Esophagus mucosa (tissue), 1 donor: ENCODE measurements around the gene ITGA8. TPM values are rescaled to one million over a fixed set of nuclear protein-coding genes. Genes with fewer than 3 reads are reported as not detected.
"Not testable (repeated sequence)": the region's sequence is repeated elsewhere in the genome, so short reads cannot be mapped to it uniquely, and the experiment has no call there.

ENCODE experiments used
- ATAC-seq: fragments of 200-7000 bp; cut with Tn5 transposase; one replicate; pipeline ENCODE4 v1.9.1; 2020
- total RNA-seq: library from RNA; stranded (reverse); gene quantifications from one replicate; pipeline ENCODE4 v1.2.4, GENCODE V29; 2023
- donor health status: DM: yes; HTN: yes; CAD: no.

Gene ITGA8
- total RNA-seq, 1 donor from 2014 or later, result 2.1 TPM

DNA sequence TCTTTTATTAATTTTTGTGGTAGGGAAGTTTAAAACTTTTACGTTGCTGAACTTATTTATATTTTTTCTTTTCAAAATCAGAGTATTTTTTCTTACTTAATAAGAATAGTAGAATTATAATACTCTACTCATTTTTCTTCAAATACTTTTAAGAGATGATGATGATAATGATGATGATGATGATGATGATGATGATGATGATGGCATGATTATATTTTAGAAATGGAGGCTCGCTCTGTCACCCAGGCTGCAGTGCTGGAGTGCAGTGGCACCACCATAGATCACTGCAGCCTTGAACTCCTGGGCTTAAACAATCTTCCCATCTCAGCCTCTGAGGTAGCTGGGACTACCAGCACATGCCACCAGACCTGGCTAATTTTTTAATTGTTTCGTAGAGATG is 230.3 kb downstream of the ITGA8 start:
- no peak for ATAC-seq

DNA sequence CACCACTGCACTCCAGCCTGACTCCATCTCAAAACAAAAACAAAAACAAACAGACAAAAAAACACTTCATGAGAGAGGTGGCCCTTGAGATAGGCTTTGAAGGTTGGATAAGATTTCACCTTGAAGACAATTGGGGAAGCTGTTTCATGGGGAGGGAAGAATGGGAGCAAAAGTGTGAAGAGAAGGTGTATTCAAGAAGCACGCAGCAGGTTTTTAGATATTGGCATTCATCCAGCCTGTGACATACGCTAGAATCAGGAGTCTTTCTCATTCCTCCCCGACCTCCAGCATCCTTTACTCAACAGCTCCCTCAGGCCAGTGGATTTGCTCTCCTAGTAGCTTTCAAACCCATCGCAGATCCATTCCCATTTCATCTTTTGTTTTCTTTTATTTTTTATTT is 232.3 kb downstream of the ITGA8 start:
- no peak for ATAC-seq

DNA sequence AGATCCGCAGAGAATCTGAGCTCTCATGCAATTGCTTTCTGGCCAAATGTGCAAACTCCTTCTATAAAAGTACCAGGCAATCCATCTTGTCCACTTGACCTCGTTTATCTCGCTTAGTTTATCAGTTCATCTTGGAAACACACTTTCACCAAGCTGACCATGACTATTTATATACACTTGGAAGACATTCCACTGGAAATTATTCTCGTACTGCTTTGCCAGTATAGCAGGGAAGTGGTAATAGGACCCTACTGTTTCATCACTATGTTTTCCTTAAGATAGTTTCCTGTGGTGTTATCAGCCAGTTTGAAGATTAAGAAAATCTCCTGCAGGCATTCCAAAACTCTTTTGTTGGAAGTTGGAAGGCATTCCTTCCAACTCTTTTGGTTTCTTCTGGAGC is 233.3 kb downstream of the ITGA8 start:
- ATAC-seq, result no peak

DNA sequence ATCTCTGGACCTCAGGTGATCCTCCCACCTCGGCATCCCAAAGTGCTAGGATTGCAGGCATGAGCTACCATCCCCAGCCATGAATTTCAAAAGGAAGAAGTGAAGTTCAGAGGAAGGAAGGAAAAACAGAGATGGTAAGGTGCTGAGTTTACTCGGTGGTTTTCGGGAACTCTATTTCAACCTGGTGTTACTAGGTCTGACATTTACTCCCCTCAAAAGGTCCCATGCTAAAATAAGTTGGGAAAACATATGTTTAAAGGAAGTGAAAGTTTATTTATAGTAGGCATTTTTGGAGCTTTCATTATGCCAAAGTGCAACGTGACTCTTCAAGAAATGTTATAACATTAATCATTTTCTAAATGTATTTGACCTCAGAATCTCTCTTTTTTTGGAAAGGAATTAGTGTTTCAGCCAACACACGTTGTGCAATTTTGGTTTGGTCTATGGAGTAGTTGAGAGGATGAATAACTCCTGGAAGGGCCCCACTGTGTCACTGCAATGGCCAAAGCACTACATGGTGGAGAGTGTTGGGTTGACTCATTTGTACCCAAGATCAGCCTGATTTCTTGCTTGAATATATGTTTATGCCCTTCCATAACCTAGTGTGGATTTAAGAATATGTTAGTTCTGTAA is 233.9 kb downstream of the ITGA8 start:
- no peak for ATAC-seq

DNA sequence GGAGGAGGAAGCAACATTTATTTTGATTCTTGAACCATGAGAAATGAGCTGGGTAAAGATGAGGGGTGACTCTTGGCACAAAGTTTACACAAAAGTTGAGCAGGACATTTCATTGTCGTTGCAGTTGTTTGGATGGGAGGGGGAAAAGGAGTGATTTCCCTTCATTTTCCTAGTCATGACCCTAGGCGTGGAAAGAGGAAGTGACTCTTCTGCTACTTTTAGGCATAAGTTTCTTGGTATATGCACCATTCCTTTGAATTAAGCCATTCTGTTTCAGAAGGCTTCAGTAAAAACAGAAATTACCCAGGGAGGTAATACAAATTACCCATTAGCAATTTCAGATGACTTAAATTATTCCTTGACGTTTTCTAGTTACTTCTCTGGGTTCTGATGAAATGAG is 234.7 kb downstream of the ITGA8 start:
- ATAC-seq, result no peak

DNA sequence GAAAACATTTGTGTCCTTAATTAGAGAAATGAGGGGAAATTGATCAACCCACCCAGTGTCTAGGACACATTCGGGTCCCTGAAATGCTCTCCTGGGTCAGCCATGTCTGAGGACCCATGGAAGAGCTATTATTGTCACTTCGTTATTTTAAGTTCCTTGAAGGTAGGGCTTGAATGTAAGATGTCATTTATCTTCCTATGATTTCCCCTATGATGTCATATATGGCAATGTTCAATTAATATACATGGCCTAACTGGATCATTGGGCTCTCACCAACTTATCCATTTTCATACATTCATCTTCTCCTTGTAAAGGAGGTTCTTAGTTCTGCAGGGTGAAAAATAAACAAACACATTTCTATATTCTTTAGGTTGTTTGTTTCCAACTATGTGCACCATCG is 235.6 kb downstream of the ITGA8 start:
- ATAC-seq, result no peak

DNA sequence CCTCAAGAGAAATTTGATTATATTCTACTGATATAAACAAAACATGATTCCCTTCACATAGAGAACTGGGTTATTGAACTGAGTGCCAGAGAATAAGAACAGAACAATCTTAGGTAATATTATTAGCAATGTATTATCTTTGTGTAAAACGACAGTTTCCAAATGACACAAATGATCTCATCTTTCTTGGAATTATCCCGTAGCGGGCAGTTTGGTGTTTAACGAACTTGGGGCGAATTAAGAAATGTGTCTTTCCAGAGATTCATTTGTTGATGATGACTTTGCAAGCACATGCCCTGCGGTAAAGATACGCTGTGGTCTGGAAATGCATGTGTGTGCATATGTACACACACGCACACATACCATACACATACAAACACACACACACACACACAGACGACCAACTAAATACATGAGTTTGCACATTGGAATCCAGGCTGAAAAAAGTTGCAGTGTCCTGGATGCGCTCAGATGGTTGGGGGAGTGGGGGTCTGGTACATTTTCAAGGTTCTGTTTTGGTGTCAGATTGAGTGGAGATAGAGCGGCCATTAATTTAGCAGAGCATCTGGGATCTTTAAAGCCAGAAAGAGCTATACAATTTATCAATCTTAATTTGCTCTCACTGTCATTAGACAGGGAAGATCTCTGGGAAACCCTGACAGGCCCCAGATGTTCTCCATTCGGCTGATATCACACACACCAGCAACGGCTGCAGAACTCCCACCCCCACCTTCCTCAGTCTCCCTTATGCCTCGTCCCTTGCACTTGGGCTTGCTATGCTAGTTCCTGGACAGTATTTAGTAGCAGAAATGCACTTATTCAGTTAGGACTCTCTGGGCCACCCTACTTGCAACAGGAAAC is 236.3 kb downstream of the ITGA8 start:
- ATAC-seq, result no peak

DNA sequence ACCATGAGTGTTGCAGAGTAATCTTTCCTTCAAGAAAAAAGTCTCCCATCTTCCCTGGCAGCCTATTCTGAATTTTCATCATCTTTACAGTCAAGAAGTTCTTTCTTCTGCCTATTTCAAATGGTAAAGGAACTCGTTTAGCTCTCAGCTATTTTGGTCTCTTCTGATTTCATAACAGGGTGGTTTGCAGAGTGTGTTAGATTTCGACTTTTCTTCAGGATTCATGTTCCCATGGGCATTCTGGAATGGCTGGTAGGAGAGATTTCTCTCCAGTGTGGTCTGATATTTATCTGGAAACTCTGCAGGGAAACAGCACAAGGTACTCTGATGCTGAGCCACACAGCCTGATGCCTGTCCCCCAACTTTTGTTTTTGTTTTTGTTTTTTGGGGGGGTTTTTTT is 237.6 kb downstream of the ITGA8 start:
- ATAC-seq, result no peak

DNA sequence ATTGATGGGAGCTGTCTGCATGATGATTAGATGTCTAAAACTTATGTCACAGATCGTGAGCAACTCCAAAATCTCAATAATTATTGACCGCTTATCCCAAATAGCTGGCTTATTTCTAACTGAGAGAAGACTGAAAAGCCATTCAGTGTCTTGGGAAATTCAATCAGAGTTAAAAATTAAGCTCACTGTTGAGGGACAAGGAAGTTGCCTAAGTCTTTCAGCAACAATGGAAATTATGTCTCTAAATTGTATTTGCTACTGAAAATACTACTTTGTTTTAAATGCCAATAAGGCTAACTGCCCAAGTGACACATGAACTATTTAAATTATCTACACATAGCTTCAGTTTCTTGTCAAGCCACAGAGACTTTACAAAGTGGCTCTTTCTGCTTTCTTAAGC is 240.8 kb downstream of the ITGA8 start:
- ATAC-seq, result no peak

DNA sequence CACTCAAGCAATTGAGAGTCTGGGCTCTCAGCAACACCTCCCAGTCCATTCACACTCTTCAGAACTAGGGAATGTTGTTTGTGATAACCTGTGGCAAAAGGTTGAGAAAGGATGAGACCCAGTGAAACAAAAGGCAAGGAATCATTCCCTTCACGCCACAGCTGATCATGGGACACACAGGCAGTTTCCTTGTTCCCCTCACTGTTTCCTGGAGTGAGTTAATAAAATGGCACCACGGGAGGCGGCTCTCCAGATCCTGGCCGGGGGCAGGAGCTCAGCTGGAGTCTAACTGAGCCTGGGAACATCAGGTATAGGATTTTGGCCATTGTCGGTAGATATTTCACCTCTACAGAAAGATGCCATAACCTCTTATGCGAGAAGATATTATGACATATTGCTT is 241.3 kb downstream of the ITGA8 start:
- no peak for ATAC-seq

DNA sequence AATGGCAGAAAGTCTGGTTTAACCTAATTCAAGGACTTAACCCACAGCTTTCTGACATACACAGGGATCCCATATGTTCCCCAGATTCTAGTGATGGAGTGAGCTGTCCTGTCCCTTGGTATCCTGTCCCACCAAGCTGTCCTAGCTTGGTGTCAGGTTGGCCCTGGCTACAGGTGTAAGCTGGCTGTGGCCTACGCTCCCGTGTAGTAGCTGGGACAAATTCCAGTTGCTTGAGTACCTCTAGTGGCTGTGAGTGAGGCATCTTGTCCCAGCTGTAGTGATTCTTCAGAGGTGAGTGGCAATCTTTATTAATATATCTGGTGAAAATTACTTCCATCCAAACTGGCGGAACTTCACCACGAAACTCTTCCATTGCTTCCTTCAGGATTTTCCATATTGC is 243.4 kb downstream of the ITGA8 start:
- ATAC-seq, result no peak

DNA sequence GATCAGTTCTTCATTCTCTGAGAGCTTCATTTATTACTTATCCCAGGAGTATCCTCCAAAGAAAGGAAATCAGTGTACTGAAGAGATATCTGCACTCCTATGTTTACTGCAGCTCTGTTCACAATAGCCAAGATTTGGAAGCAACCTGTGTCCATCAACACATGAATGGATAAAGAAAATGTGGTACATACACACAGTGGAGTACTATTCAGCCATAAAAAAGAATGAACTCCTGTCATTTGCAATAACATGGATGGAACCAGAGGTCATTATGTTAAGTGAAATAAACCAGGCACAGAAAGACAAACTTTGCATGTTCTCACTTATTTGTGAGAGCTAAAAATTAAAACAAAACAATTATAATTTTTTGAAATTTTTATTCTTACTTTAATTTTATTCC is 244.3 kb downstream of the ITGA8 start:
- not testable (repeated sequence) for ATAC-seq

DNA sequence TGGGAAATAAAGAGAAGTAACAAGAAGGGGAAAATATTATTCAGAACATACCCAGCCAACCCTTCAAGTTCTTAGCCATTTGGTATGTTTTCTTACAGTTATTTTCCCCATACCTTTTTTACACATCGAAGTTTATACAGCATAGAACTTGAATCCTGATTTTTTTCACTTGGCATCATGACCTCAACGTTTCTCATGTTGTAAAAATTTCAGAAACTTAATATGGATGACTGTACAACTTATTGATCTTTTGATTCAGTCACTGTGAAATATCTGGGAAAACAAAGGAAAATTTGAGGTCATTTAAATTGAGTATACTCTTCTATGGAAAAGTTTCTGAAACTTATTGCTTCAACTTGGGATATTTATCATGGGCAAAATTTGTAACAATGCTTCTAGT is 245.1 kb downstream of the ITGA8 start:
- ATAC-seq, result no peak

DNA sequence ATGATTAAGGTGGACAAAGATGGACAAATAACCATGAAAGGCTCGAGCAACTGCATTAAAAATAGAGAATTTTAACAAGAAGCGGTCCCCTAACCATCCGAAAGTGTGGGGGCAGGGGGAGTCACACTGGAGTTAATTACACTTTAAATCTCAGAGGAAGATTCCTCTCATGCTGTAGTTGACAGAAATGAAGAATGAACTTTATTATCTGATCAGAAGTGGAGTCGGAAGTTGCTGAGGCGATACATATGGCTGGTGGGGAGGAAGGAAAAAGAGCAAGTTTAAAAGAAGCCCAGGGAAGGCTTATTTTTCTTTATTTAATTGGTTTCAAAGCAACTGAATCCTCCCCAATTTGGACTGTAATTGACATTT is 246.3 kb downstream of the ITGA8 start:
- no peak for ATAC-seq

DNA sequence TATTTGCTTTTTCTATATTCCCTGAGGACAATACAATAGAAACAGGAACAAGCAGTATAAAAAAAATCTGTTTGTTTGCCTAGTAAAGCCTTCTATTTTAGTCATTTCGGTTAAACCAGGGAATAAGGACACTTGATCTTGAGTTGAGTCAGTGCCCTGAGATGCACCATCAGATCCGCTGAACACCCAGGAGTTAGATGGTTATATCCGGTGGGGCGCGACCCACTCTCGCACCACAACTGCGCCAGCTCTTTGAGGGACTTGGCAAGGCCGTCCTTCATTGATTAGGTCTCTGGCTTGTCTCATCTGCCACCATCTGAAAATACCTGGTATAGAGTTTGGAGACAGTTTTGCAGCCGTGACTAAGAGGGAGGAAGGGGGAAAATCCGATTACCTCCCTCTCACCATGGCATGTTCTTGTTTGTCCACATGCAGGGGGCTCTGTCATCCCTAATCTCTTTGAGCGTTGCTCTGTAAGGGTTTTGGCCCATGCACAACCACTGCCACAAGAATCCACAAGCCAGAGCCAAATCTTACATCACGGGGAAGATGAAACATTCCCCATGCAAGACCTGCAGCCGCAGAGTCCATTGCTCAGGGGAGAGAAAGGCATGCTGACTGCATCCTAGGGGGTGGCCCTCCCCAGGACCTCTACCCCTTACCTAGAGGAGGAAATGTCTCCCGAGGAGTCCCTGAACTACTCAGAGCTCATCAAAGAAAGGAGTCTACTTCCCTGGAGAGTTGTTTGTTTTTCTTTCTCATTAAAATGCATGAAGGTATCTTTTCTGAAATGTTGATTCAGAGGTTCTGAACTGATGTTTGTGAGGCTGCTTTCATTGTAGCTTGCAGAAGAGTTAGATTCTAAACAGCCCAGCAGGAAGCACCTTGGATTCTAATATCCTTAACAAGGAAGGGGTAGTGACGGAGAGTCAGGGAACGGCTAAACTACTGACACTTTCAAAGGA is 247.0 kb downstream of the ITGA8 start:
- ATAC-seq, result no peak

DNA sequence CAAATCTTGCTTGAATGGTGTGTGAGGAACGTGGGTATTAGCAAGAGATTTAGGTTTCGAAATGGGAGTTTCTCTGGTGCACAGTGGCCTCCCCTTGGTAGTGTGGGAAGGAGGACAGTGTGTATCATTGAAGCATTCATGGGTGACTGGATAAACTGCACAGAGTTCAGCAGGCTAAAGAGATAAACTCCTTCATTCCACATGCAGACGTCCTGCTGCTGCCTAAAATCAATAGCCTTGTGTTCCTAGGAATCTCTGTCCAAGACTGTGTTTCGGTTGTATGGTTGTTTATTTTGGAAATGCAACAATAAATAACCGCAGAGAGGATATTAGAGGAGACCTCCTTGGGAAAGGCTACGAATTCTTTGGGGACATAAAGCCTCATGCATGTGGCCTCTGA is 247.7 kb downstream of the ITGA8 start:
- no peak for ATAC-seq

DNA sequence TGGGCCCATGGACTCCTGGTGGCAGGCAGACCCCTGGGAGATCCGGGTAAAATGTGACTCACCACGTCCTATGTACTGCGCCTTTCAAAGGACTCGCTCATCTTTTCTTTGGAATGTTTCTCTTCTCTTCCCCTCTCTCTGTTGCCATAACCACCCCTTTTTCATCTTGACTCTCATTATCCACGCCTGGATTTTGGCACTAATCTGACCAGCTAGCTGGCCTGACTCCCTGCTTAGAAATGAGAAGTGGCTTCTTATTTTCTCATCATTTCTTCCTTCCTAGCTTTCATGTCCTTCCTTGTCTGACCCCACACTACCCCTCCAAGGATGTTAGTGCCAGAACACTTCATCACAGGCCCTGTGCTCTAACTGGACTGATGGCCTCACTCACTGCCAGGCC is 250.6 kb downstream of the ITGA8 start:
- ATAC-seq, result no peak

DNA sequence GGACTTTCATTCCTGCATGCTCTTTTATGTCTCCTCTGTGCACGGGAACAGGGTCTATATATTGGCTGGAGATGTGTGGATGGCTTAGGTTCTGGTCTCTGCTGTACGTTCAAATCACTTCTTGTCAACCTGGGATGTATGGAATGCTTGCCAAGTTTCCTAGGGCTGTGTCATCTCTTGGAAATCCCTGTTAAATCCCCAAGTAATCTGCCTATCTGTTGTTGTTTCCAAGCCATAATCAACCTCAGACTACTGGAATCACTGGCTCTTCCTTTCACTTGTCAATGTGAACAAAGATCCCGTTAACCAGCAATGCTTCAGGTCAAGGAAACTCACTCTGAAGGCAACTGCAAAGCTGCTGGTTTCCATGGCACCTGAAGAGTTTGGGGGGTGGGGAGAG is 255.3 kb downstream of the ITGA8 start:
- no peak for ATAC-seq

Other genes with a start within 250 kb of the ITGA8 start
- gene MINDY3, start 140.6 kb upstream of the ITGA8 start, total RNA-seq, result 15.3 TPM